Osteoblast (primary cell): ENCODE data around the gene BDKRB2. TPM values are rescaled to one million over a fixed set of nuclear protein-coding genes. Genes with fewer than 3 reads are reported as not detected.

Experiments
- DNase-seq: peaks from one replicate; pipeline ENCODE4 v3.0.0; 2011; ENCODE audit warnings: low spot score, mixed read lengths; ENCODE audit not compliant: insufficient read length; ENCODE audit errors: missing footprints
- H2AFZ ChIP-seq: 2 replicates; pipeline ENCODE4 v1.6.0; 2011; ENCODE audit warnings: mild to moderate bottlenecking, low read length
- H3K27ac ChIP-seq: 2 replicates; pipeline ENCODE4 v1.5.1; 2011; ENCODE audit warnings: mild to moderate bottlenecking, low read depth, low read length, moderate library complexity
- H3K27me3 ChIP-seq: 2 replicates; pipeline ENCODE4 v1.6.0; 2012; ENCODE audit warnings: mild to moderate bottlenecking, control low read depth, inconsistent platforms, low read length, moderate library complexity; ENCODE audit not compliant: insufficient read depth
- H3K36me3 ChIP-seq: 2 replicates; pipeline ENCODE4 v1.5.1; 2011; ENCODE audit warnings: mild to moderate bottlenecking, low read length, control low read depth, moderate library complexity; ENCODE audit not compliant: insufficient read depth
- H3K4me1 ChIP-seq: 2 replicates; pipeline ENCODE4 v1.5.1; 2011; ENCODE audit warnings: mild to moderate bottlenecking, low read length, control low read depth, moderate library complexity; ENCODE audit not compliant: insufficient read depth
- H3K4me2 ChIP-seq: 2 replicates; pipeline ENCODE4 v1.6.0; 2011; ENCODE audit warnings: mild to moderate bottlenecking, low read length; ENCODE audit not compliant: insufficient read depth
- H3K4me3 ChIP-seq: fragments of 200-600 bp; sonication (generic); 3 replicates; pipeline ENCODE4 v1.5.1; 2012; ENCODE audit warnings: mild to moderate bottlenecking, low read length, inconsistent platforms; ENCODE audit not compliant: insufficient read depth
- H3K79me2 ChIP-seq: 2 replicates; pipeline ENCODE4 v1.6.0; 2012; ENCODE audit warnings: mild to moderate bottlenecking, low read length, control low read depth, inconsistent platforms; ENCODE audit not compliant: insufficient read depth
- H3K9me3 ChIP-seq: 2 replicates; pipeline ENCODE4 v1.5.1; 2011; ENCODE audit warnings: low read depth, low read length, control low read depth
- H4K20me1 ChIP-seq: 2 replicates; pipeline ENCODE4 v1.6.0; 2012; ENCODE audit warnings: mild to moderate bottlenecking, low read length, control low read depth; ENCODE audit not compliant: insufficient read depth
- total RNA-seq: library from RNA; depleted of rRNA; stranded (reverse); fragments of >200 nt; gene quantifications from 2 replicates; pipeline ENCODE4 v1.2.3, GENCODE V29; 2012
- TF ChIP-seq, protein P1 (sequence below): IDR thresholded peaks from 2 replicates; pipeline ENCODE4 v1.5.1; 2011; ENCODE audit warnings: mild to moderate bottlenecking, low read depth, low read length, moderate library complexity; ENCODE audit errors: extremely low read depth

Gene BDKRB2
- total RNA-seq, 1 donor, result 7.6 TPM

DNA sequence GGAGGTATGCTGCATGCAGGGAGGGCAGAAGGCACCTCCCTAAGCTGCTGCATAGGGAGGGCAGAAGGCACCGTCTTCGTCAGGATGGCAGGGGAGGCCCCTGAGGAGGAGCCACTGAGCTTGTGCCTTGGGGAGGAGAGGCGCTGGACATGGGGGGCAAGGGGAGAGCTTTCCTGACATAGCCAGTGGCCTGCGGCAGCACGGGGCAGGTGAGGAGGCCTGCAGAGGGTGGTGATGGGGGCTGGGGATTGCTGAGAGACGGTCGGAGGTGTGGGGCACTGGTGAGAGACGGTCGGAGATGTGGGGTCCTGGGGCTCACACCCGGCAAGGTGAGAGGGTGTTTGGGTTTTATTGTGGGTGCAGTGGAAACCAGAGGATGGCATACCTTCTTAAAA lies 10.4 kb upstream of the BDKRB2 start:
- Histone ChIP-seq H4K20me1 (no peaks in the 10 kb centered on the region), H3K4me2 (no peak overlapping the region), H3K36me3 (no peaks in the 10 kb centered on the region), H3K4me1 (peaks cover 6% of the 10 kb centered on the region), H3K79me2 (no peaks in the 10 kb centered on the region), H3K27me3 (no peaks in the 10 kb centered on the region), H3K4me3 (no peak overlapping the region), H3K9me3 (no peaks in the 10 kb centered on the region), H3K27ac (no peak overlapping the region), H2AFZ (no peak overlapping the region)
- TF ChIP-seq, protein P1, sequence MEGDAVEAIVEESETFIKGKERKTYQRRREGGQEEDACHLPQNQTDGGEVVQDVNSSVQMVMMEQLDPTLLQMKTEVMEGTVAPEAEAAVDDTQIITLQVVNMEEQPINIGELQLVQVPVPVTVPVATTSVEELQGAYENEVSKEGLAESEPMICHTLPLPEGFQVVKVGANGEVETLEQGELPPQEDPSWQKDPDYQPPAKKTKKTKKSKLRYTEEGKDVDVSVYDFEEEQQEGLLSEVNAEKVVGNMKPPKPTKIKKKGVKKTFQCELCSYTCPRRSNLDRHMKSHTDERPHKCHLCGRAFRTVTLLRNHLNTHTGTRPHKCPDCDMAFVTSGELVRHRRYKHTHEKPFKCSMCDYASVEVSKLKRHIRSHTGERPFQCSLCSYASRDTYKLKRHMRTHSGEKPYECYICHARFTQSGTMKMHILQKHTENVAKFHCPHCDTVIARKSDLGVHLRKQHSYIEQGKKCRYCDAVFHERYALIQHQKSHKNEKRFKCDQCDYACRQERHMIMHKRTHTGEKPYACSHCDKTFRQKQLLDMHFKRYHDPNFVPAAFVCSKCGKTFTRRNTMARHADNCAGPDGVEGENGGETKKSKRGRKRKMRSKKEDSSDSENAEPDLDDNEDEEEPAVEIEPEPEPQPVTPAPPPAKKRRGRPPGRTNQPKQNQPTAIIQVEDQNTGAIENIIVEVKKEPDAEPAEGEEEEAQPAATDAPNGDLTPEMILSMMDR, result no peak
- DNase-seq, result no peak

DNA sequence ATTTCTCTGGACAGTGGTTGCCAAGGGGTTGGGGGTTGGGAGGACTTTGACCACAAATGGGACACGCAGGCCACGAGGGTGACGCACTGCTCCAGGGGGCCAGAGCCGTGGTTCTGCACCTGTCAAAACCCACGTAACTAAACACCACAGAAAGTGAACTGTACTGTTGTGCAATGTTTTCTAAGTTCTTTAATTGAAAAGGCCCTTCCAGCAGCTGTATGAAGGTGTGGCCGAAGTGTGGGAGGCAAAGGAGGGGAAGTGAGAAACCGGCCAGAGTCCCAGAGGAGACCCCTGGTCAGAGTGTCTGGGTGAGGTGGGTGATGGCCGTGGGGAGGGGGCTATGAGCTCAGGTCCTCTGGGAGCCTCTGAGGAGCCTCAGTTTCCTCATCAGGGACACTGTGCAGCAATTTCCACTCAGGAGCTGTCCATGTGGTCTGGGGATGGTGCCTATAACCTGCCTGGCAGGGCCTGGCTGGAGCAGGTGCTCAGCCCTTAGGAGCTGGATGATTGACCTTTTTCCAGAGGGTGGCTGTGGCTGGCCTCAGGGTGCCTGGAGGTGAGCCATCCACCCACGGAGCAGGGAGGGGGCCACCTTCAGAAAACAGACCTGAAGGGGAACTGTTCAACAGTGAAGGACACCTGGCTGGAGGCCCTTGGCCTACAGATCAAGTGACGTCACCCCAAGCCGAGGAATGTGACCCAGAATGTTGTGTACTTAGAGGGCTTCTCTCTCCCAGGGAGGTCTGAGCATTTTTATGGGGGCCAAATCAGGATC lies 9.8 kb upstream of the BDKRB2 start:
- no peak overlapping the region for H3K4me2 ChIP-seq
- no peak overlapping the region for H3K27ac ChIP-seq
- no peaks in the 10 kb centered on the region for H3K9me3 ChIP-seq
- H3K36me3 ChIP-seq, result no peaks in the 10 kb centered on the region
- TF ChIP-seq, protein P1, result no peak
- H3K79me2 ChIP-seq, result no peaks in the 10 kb centered on the region
- no peaks in the 10 kb centered on the region for H3K27me3 ChIP-seq
- H3K4me3 ChIP-seq, result no peak overlapping the region
- H2AFZ ChIP-seq, result no peak overlapping the region
- DNase-seq, result no peak
- H4K20me1 ChIP-seq, result no peaks in the 10 kb centered on the region
- H3K4me1 ChIP-seq, result peaks cover 2% of the 10 kb centered on the region

- H3K27ac ChIP-seq, result no peak overlapping the region
- no peak overlapping the region for H2AFZ ChIP-seq
- TF ChIP-seq, protein P1, result no peak
- H3K79me2 ChIP-seq, result no peaks in the 10 kb centered on the region
- H3K36me3 ChIP-seq, result no peaks in the 10 kb centered on the region
- H3K4me2 ChIP-seq, result no peak overlapping the region
- H3K9me3 ChIP-seq, result no peaks in the 10 kb centered on the region
- H4K20me1 ChIP-seq, result no peaks in the 10 kb centered on the region
- H3K4me3 ChIP-seq, result no peak overlapping the region
- H3K4me1 ChIP-seq, result peaks cover 2% of the 10 kb centered on the region
- no peak for DNase-seq
- H3K27me3 ChIP-seq, result no peaks in the 10 kb centered on the region
Observed at GRCh38 chr14:96195441-96196081, 9.1 kb upstream of the BDKRB2 start.

DNA sequence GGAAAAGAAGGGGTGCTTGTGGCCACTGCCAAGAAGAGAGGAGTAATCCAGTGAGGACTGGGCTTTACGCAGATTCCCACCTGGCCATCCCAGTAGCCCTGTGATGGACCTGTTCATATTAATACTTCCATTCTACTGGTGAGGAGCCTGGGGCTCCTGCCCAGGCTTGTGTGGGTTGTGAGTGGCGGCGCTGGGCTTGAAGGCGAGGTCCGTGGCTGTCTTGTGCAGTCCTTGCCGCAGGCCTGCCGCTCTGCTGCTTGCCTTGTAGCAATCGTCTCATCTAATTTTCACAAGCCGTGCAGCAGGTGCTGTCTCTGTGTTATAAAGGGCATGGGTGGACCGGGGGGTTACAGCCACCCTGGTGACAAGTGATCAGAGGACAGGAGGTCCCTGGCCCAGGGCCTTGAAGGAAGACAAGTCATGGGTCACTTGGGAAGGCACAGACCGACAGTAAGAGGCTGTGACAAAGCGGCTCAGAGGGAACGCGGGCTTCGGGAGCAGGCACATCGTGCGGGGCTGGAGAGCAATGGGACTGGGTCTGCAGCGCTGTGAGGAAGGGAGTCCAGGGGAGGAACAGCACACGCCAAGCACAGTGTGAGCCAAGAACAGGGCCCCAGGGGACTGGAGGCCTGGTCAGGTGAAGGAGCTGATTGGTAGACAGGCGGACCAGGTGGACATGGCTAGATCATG lies 7.3 kb upstream of the BDKRB2 start:
- Histone ChIP-seq H2AFZ (no peak overlapping the region), H4K20me1 (no peaks in the 10 kb centered on the region), H3K9me3 (no peaks in the 10 kb centered on the region), H3K27ac (no peak overlapping the region), H3K27me3 (no peaks in the 10 kb centered on the region), H3K4me1 (peaks cover 4% of the 10 kb centered on the region), H3K4me3 (no peak overlapping the region), H3K36me3 (no peaks in the 10 kb centered on the region), H3K4me2 (no peak overlapping the region), H3K79me2 (no peaks in the 10 kb centered on the region)
- DNase-seq, result no peak
- TF ChIP-seq, protein P1, result no peak
